MM.1S (cell line): ENCODE measurements around the gene NEK5.
"Not testable (repeated sequence)": the region's sequence is repeated elsewhere in the genome, so short reads cannot be mapped to it uniquely, and the experiment has no call there.

Experiments used
- DNase-seq: peaks from one replicate; pipeline ENCODE4 v3.0.0-alpha.2; 2015
- H2AFZ ChIP-seq: fragments of 300-600 bp; sonication (generic); 2 replicates; pipeline ENCODE4 v1.6.0; 2016; ENCODE audit warnings: antibody characterized with exemption, low read length
- H3F3A ChIP-seq: fragments of 300-600 bp; sonication (generic); 2 replicates; pipeline ENCODE4 v1.6.1; 2016; ENCODE audit warnings: mild to moderate bottlenecking, antibody characterized with exemption, low read length, moderate library complexity, mixed read lengths; ENCODE audit not compliant: insufficient read depth
- H3K27ac ChIP-seq: fragments of 300-600 bp; sonication (generic); 2 replicates; pipeline ENCODE4 v1.5.1; 2016; ENCODE audit warnings: mild to moderate bottlenecking, low read length
- H3K27me3 ChIP-seq: fragments of 300-600 bp; sonication (generic); replicated peaks from 2 replicates; pipeline ENCODE4 v1.6.0; 2016; ENCODE audit warnings: low read length; ENCODE audit not compliant: insufficient read depth
- H3K36me3 ChIP-seq: fragments of 300-600 bp; sonication (generic); replicated peaks from 2 replicates; pipeline ENCODE4 v1.6.1; 2016; ENCODE audit warnings: mild to moderate bottlenecking, low read length, mixed read lengths; ENCODE audit not compliant: insufficient read depth
- H3K4me1 ChIP-seq: fragments of 300-600 bp; sonication (generic); 2 replicates; pipeline ENCODE4 v1.6.1; 2016; ENCODE audit warnings: low read length, mixed read lengths
- H3K4me2 ChIP-seq: fragments of 300-600 bp; sonication (generic); 2 replicates; pipeline ENCODE4 v1.6.0; 2016; ENCODE audit warnings: low read depth, low read length
- H3K4me3 ChIP-seq: fragments of 300-600 bp; sonication (generic); 2 replicates; pipeline ENCODE4 v1.5.1; 2016; ENCODE audit warnings: low read length, mixed read lengths
- H3K79me2 ChIP-seq: fragments of 300-600 bp; sonication (generic); 2 replicates; pipeline ENCODE4 v1.6.1; 2016; ENCODE audit warnings: mixed run types, low read length, mixed read lengths
- H3K9ac ChIP-seq: fragments of 300-600 bp; sonication (generic); 2 replicates; pipeline ENCODE4 v1.6.1; 2016; ENCODE audit warnings: low read length, mixed read lengths
- H3K9me2 ChIP-seq: fragments of 300-600 bp; sonication (generic); replicated peaks from 2 replicates; pipeline ENCODE4 v1.6.1; 2016; ENCODE audit warnings: mild to moderate bottlenecking, low read length, mixed read lengths; ENCODE audit not compliant: insufficient read depth
- H3K9me3 ChIP-seq: fragments of 300-600 bp; sonication (generic); replicated peaks from 2 replicates; pipeline ENCODE4 v1.6.1; 2016; ENCODE audit warnings: mild to moderate bottlenecking, low read length, mixed read lengths; ENCODE audit not compliant: insufficient read depth
- H4K20me1 ChIP-seq: fragments of 300-600 bp; sonication (generic); 2 replicates; pipeline ENCODE4 v1.6.1; 2016; ENCODE audit warnings: mild to moderate bottlenecking, low read length, moderate library complexity, mixed read lengths; ENCODE audit not compliant: insufficient read depth
- CTCF ChIP-seq: fragments of 300-600 bp; sonication (generic); IDR thresholded peaks from 2 replicates; pipeline ENCODE4 v1.5.1; 2016; ENCODE audit warnings: antibody characterized with exemption, low read length, mixed read lengths
- EZH2 ChIP-seq: fragments of 300-600 bp; sonication (generic); optimal IDR thresholded peaks from 2 replicates; pipeline ENCODE3; 2017; ENCODE audit warnings: low read depth, mild to moderate bottlenecking, antibody characterized with exemption, low read length, mixed read lengths
- EZH2phosphoT487 ChIP-seq: fragments of 300-600 bp; sonication (generic); IDR thresholded peaks from 2 replicates; pipeline ENCODE4 v1.6.1; 2018; ENCODE audit warnings: antibody characterized with exemption, low read length

NEK5 gene

GRCh38 chr13:52036037-52036436 is 92.8 kb downstream of the NEK5 start:
- Histone ChIP-seq H3K27me3 (no peaks in the 10 kb centered on the region), H3K27ac (no peak overlapping the region), H3K4me3 (no peak overlapping the region), H3K9ac (no peak overlapping the region), H3F3A (no peaks in the 10 kb centered on the region), H3K4me1 (no peaks in the 10 kb centered on the region), H3K9me2 (no peaks in the 10 kb centered on the region), H3K9me3 (no peaks in the 10 kb centered on the region), H3K79me2 (no peaks in the 10 kb centered on the region), H3K36me3 (no peaks in the 10 kb centered on the region), H2AFZ (no peak overlapping the region), H4K20me1 (no peaks in the 10 kb centered on the region), H3K4me2 (no peak overlapping the region)
- DNase-seq: no peak
- TF ChIP-seq EZH2phosphoT487 (no peak), EZH2 (no peak), CTCF (no peak)

- no peak overlapping the region for H2AFZ ChIP-seq
- H3F3A ChIP-seq: no peaks in the 10 kb centered on the region
- H3K9me3 ChIP-seq: no peaks in the 10 kb centered on the region
- no peak overlapping the region for H3K27ac ChIP-seq
- no peak for DNase-seq
- H3K9ac ChIP-seq: no peak overlapping the region
- no peaks in the 10 kb centered on the region for H4K20me1 ChIP-seq
- H3K4me2 ChIP-seq: no peak overlapping the region
- H3K9me2 ChIP-seq: no peaks in the 10 kb centered on the region
- no peaks in the 10 kb centered on the region for H3K27me3 ChIP-seq
- H3K36me3 ChIP-seq: no peaks in the 10 kb centered on the region
- TF ChIP-seq EZH2: no peak
- TF ChIP-seq CTCF: no peak
- TF ChIP-seq EZH2phosphoT487: no peak
- no peaks in the 10 kb centered on the region for H3K4me1 ChIP-seq
- H3K4me3 ChIP-seq: no peak overlapping the region
- no peaks in the 10 kb centered on the region for H3K79me2 ChIP-seq
Observed at GRCh38 chr13:52034616-52035226, 94.2 kb downstream of the NEK5 start.

GRCh38 chr13:52033039-52033438 is 95.8 kb downstream of the NEK5 start:
- Histone ChIP-seq H3K4me3 (no peak overlapping the region), H3K9me3 (no peaks in the 10 kb centered on the region), H3K4me2 (no peak overlapping the region), H3K9me2 (no peaks in the 10 kb centered on the region), H3F3A (no peaks in the 10 kb centered on the region), H3K27ac (no peak overlapping the region), H3K4me1 (no peaks in the 10 kb centered on the region), H3K79me2 (no peaks in the 10 kb centered on the region), H2AFZ (no peak overlapping the region), H3K36me3 (no peaks in the 10 kb centered on the region), H4K20me1 (no peaks in the 10 kb centered on the region), H3K27me3 (no peaks in the 10 kb centered on the region), H3K9ac (no peak overlapping the region)
- DNase-seq: no peak
- TF ChIP-seq EZH2 (no peak), EZH2phosphoT487 (no peak), CTCF (no peak)

GRCh38 chr13:52030401-52030800 is 98.5 kb downstream of the NEK5 start:
- not testable (repeated sequence) for H3K27ac ChIP-seq, H3K79me2 ChIP-seq, H3K4me2 ChIP-seq, H3F3A ChIP-seq, H3K27me3 ChIP-seq, H4K20me1 ChIP-seq, H2AFZ ChIP-seq, H3K9ac ChIP-seq, H3K9me3 ChIP-seq, H3K36me3 ChIP-seq, H3K4me1 ChIP-seq, DNase-seq, H3K4me3 ChIP-seq, H3K9me2 ChIP-seq
